ENCODE measurements around the gene ANKRD50.

- TF ChIP-seq, protein P1, sequence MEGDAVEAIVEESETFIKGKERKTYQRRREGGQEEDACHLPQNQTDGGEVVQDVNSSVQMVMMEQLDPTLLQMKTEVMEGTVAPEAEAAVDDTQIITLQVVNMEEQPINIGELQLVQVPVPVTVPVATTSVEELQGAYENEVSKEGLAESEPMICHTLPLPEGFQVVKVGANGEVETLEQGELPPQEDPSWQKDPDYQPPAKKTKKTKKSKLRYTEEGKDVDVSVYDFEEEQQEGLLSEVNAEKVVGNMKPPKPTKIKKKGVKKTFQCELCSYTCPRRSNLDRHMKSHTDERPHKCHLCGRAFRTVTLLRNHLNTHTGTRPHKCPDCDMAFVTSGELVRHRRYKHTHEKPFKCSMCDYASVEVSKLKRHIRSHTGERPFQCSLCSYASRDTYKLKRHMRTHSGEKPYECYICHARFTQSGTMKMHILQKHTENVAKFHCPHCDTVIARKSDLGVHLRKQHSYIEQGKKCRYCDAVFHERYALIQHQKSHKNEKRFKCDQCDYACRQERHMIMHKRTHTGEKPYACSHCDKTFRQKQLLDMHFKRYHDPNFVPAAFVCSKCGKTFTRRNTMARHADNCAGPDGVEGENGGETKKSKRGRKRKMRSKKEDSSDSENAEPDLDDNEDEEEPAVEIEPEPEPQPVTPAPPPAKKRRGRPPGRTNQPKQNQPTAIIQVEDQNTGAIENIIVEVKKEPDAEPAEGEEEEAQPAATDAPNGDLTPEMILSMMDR (IDR thresholded peaks at IDR 0.05), result peak in 4 of 6 experiments; percentile 27 to 47 (median 40)
- no peak for TF ChIP-seq POLR2A (IDR thresholded peaks at IDR 0.05)
Observed at GRCh38 chr4:124713185-124713592, 657 bp upstream of the ANKRD50 start.

Measured in esophagus squamous epithelium (tissue), 4 donors.